ENCODE data around the gene PNKP. TPM values are rescaled to one million over a fixed set of nuclear protein-coding genes. Genes with fewer than 3 reads are reported as not detected.

The PNKP gene
- total RNA-seq, 3 donors from 2014 or later, result 84.3 to 114 (median 111) TPM

- H3K9me3 ChIP-seq, result no peaks in the 10 kb centered on the region
- TF ChIP-seq, protein P1, sequence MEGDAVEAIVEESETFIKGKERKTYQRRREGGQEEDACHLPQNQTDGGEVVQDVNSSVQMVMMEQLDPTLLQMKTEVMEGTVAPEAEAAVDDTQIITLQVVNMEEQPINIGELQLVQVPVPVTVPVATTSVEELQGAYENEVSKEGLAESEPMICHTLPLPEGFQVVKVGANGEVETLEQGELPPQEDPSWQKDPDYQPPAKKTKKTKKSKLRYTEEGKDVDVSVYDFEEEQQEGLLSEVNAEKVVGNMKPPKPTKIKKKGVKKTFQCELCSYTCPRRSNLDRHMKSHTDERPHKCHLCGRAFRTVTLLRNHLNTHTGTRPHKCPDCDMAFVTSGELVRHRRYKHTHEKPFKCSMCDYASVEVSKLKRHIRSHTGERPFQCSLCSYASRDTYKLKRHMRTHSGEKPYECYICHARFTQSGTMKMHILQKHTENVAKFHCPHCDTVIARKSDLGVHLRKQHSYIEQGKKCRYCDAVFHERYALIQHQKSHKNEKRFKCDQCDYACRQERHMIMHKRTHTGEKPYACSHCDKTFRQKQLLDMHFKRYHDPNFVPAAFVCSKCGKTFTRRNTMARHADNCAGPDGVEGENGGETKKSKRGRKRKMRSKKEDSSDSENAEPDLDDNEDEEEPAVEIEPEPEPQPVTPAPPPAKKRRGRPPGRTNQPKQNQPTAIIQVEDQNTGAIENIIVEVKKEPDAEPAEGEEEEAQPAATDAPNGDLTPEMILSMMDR (IDR thresholded peaks at IDR 0.05), result no peak
- intact Hi-C loops (cut with DNase I, micrococcal nuclease), result no loop called here
- H3K36me3 ChIP-seq (ENCODE audit: low read depth), result no peaks in the 10 kb centered on the region
- peaks cover 14% of the 10 kb centered on the region for H3K4me1 ChIP-seq (ENCODE audit: low read depth)
- H3K4me3 ChIP-seq, result no peak overlapping the region
- no peak for ATAC-seq
- no peak for DNase-seq
Observed at GRCh38 chr19:49848938-49849337, 18.4 kb downstream of the PNKP start.

GRCh38 chr19:49847731-49848696 lies 19.4 kb downstream of the PNKP start:
- DNase-seq, result no peak
- intact Hi-C loops (cut with DNase I, micrococcal nuclease), result no loop called here
- no peaks in the 10 kb centered on the region for H3K36me3 ChIP-seq (ENCODE audit: low read depth)

GRCh38 chr19:49846408-49846807 lies 21.0 kb downstream of the PNKP start:
- no peak overlapping the region for H3K4me3 ChIP-seq

More at GRCh38 chr19:49847731-49848696, 19.4 kb downstream of the PNKP start:
- Histone ChIP-seq H3K4me1 (ENCODE audit: low read depth) (peaks cover 12% of the 10 kb centered on the region), H3K9me3 (no peaks in the 10 kb centered on the region), H3K4me3 (no peak overlapping the region)
- ATAC-seq, result no peak
- TF ChIP-seq, protein P1 (IDR thresholded peaks at IDR 0.05), result no peak

GRCh38 chr19:49845414-49845813 lies 22.0 kb downstream of the PNKP start:
- DNase-seq, result no peak
- H3K9me3 ChIP-seq, result no peaks in the 10 kb centered on the region
- H3K4me3 ChIP-seq, result no peak overlapping the region
- TF ChIP-seq, protein P1 (IDR thresholded peaks at IDR 0.05), result no peak
- intact Hi-C loops (cut with DNase I, micrococcal nuclease), result no loop called here
- H3K36me3 ChIP-seq (ENCODE audit: low read depth), result no peaks in the 10 kb centered on the region
- no peaks in the 10 kb centered on the region for H3K4me1 ChIP-seq (ENCODE audit: low read depth)
- ATAC-seq, result no peak

More at GRCh38 chr19:49846408-49846807, 21.0 kb downstream of the PNKP start:
- no peak for DNase-seq
- TF ChIP-seq, protein P1 (IDR thresholded peaks at IDR 0.05), result no peak
- intact Hi-C loops (cut with DNase I, micrococcal nuclease), result no loop called here
- H3K4me1 ChIP-seq (ENCODE audit: low read depth), result no peaks in the 10 kb centered on the region
- H3K36me3 ChIP-seq (ENCODE audit: low read depth), result no peaks in the 10 kb centered on the region
- no peak for ATAC-seq
- no peaks in the 10 kb centered on the region for H3K9me3 ChIP-seq

DNA sequence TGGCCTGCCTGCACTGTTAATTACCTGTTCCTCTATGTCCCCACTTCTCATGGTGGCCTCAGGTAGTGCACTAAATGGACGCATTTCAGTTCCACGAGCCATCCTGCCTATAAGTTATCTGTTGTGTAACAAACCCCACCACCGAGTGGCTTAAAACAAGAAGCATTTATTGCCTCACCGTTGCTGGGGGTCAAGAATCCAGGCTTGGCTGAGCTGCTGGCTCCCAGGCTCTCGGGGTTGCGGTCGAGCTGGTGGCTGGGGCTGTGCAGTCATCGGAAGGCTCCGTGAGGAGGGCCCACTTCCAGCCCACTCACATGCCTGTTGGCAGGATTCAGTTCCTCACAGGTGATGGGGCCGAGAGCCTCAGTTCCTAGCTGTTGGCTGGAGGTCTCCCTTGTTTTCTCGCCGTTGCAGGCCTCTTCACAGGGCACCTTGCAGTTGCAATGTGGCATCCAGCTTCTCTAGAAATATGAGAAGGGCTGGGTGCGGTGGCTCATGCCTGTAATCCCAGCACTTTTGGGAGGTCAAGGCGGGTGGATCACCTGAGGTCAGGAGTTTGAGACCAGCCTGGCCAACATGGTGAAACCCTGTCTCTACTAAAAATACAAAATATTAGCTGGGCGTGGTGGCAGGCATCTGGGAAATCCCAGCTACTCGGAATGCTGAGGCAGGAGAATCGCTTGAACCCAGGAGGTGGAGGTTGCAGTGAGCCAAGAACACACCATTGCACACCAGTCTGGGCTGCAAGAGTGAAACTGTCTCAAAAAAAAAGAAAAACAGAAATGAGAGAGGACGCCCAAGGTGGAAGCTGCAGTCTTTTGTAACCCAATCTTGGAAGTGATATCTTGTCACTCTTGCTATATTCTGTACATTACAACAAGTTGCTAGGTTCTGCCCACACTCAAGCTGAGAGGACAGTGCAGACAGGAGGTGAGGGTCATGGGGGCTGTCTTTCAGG lies 23.0 kb downstream of the PNKP start:
- TF ChIP-seq, protein P1 (IDR thresholded peaks at IDR 0.05), result no peak
- H3K4me1 ChIP-seq (ENCODE audit: low read depth), result no peaks in the 10 kb centered on the region
- H3K9me3 ChIP-seq, result no peaks in the 10 kb centered on the region
- no peak overlapping the region for H3K4me3 ChIP-seq
- ATAC-seq (no peak), DNase-seq (no peak)
- no peaks in the 10 kb centered on the region for H3K36me3 ChIP-seq (ENCODE audit: low read depth)
- intact Hi-C loops (cut with DNase I, micrococcal nuclease), result no loop called here
